H1 (cell line): ENCODE results near the gene MAGI1. TPM values are rescaled to one million over a fixed set of nuclear protein-coding genes. Genes with fewer than 3 reads are reported as not detected.

Source experiments
- CHD7 ChIP-seq: fragments of 300-600 bp; sonication (generic); IDR thresholded peaks from 2 replicates; pipeline ENCODE4 v1.7.1; 2012; ENCODE audit warnings: low read length, moderate library complexity, mild to moderate bottlenecking, inconsistent platforms; ENCODE audit not compliant: insufficient replicate concordance
- SAP30 ChIP-seq: fragments of 300-600 bp; sonication (generic); IDR thresholded peaks from 2 replicates; pipeline ENCODE4 v1.7.1; 2012; ENCODE audit warnings: low read length, moderate library complexity, mild to moderate bottlenecking, inconsistent platforms; ENCODE audit not compliant: insufficient read depth, insufficient replicate concordance
- SIRT6 ChIP-seq: IDR thresholded peaks from one replicate; pipeline ENCODE4 v1.7.1; 2012; ENCODE audit warnings: low read length, inconsistent platforms
- polyA plus RNA-seq, 7 experiments: library from polyadenylated mRNA; depleted of rRNA in 3 of 7; stranded (reverse) in 5 of 7; unstranded in 2 of 7; fragments of >200 nt in 5 of 7; fragments of 200-250 nt in 2 of 7; gene quantifications; 1 replicate in 5 of 7; 2 replicates in 1 of 7; 4 replicates in 1 of 7; pipeline versions ENCODE4 v1.2.1 to v1.2.3, GENCODE V29; 2011 to 2013; ENCODE audit warnings: missing spikeins in 2 of 7, mixed read lengths in 2 of 7
- total RNA-seq: library from RNA; stranded (reverse); fragmentation: NEBNext Ultra II Directional; extraction: Animal tissue kit (Norgen Biotek cat#: 25700); gene quantifications from 2 replicates; pipeline ENCODE4 v1.2.1, GENCODE V29; 2021

The MAGI1 gene
- total and polyA plus RNA-seq, 2 of the 8 experiments (the other 6 are each of a cell fraction or from before 2014, with no cell fraction given), result 19.8 to 78.0 TPM

- TF ChIP-seq CHD7 (no peak), SIRT6 (no peak), SAP30 (no peak)
Observed at GRCh38 chr3:65983100-65983499, 55.6 kb downstream of the MAGI1 start (continued).
